Stimulated activated CD4-positive, alpha-beta T cell treated with anti-CD3 and anti-CD28 coated beads, Interleukin-4, amount 100 ng/mL, for 1 hour (primary cell): ENCODE results near the gene C5orf58.

Source experiments
- DNase-seq: peaks from one replicate; pipeline ENCODE4 v3.0.0-alpha.2; 2020

Gene C5orf58

GRCh38 chr5:170261528-170262043 is 28.8 kb downstream of the C5orf58 start:
- no peak for DNase-seq

DNA sequence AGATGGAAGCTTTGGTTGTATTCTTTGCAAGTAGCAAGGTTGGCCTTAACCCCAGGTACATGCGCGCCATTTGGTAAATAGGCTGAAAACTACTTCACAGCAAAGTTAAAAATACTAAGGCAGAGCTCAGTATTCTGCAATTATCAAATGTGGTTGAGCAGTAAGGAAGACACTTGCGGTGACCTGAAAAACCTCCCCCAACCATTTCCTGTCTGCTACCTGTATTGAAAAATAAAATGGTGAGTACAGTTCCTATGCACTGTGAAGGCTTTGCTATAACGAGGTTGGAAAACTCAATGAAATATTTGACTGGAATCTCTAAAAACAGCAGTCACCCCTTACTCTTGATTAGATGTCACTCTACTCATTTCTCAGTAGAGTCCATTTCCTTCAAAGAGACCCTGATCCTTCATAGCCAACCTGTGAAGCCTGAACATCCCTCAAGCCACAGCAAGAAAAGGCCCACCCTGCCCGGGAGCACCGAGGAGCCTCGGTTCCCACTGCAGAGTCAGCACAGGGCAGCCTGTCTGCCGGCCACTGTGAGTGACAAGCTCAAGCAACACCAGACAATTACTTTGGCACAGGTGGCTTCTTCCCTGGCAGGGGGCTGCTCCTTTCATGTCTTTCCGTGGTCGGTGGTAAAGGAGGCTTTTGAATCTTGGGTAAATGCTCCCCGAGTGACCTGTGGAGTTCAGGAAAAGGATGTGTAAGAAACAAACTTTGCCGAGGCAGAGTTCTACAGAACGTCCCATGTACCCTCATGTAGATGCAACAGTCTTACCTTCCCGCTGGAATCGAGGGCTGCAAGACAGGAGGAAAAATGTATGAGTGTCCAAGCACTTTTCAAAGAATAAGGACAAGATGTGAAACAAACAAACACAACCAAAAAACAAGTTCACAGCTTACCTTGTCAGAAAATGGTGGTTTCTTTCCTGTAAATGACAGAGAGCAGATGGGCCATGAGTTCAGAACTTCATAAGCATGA is 29.6 kb downstream of the C5orf58 start:
- no peak for DNase-seq

GRCh38 chr5:170263906-170264305 is 31.1 kb downstream of the C5orf58 start:
- DNase-seq, result no peak

DNA sequence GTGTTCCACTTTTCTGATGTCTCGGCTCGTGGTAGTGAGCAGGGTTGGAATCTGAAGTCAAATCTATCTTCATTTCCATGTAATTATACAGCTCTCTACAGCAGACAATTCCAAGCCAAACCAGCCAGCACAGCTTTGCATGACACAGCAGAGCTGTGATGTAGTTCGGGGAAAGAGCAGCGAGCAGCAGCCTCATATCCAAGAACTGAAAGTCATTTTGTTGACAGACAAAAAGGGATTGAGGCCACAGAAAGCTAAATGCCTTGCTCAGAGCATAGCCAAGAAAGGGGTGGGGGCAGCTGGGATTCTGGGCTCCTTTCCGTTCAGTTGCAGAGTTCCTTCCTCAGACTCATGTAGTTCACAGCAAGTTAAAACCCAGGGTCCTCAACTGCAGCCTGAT is 32.7 kb downstream of the C5orf58 start:
- DNase-seq, result no peak

DNA sequence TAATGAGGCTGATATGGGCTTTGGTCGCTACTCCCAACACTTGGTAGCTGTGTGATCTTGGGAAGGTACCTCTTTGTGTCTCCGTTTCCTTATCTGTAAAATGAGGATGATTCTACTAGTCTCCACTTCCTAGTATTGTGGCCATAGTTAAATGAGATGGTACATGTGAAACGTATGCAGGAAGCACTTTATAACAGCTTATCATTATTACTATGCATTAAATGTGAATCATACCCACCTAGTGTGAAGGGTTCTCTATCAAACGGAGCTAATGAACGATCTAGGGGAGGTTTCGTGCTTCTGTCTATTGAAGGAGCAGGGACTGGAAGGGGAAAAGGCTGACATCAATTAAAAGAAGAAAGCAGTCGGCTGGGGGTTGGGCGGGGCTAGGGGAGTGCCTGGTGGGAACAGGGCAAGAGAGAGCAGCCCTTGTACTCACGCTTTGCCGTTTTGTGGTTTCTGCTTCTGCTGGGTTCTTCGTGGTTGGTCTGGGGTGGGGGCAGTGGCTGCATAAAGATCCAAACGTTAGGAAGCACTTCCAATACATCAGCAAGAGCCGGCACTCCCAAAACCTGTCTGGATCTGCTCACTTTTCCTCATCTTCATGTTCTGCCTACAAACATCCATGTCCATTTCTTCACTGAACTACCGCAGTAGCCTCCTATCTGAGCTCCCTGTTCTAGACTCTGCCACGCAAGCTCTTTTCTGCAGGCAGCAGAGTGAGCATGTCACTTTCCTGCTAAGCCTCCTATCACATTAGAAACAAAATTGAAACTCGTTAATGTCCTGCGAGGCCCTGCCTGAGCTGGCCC is 34.0 kb downstream of the C5orf58 start:
- DNase-seq, result peak; percentile 67

GRCh38 chr5:170267431-170268152 is 34.8 kb downstream of the C5orf58 start:
- peak; percentile 81 for DNase-seq

GRCh38 chr5:170268153-170268689 is 35.4 kb downstream of the C5orf58 start:
- DNase-seq, result no peak

DNA sequence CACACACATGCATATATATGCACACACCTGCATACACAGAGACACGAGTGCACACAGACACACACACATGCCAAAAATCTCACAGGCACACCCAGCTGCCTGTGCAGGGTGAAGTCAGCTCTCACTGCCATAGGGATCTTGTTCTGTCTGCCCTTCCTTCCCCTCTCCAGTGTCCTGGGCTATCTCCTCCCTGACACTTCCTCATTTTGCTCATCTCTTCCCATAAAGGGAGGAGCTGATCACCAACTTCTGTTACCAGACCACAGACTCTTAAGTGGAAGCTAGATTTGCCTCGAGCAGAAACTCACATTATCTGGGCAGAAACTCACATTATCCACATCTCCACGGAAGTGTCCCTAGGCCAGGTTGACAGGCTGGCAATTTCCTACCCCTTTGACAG is 36.1 kb downstream of the C5orf58 start:
- no peak for DNase-seq

GRCh38 chr5:170269579-170269978 is 36.8 kb downstream of the C5orf58 start:
- DNase-seq, result peak; percentile 32

- no peak for DNase-seq
Observed at GRCh38 chr5:170270293-170271069, 37.7 kb downstream of the C5orf58 start.

- DNase-seq, result peak; percentile 64
Observed at GRCh38 chr5:170273968-170274710, 41.4 kb downstream of the C5orf58 start.

GRCh38 chr5:170275376-170275994 is 42.7 kb downstream of the C5orf58 start:
- no peak for DNase-seq

- no peak for DNase-seq
Observed at GRCh38 chr5:170276140-170276539, 43.4 kb downstream of the C5orf58 start.

DNA sequence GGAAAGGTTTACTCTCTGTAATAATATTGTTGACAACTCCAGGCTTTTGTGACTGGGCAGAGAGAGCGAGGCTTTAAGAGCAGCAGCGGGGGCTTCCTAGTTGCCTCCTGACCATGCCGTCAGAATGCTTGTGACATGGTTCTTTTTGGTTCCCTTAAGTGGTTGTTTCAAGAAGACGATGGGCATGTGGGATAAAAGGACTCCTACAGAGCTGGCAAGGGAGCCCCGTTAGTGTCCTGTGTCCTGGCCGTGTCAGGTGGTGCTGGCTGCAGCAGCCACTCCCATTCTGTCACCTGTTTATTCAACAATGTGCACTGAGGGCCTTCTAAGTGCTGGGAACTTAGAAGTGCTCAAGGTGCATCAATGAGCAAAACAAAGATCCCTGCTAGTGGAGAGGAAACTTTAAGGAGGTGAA is 45.1 kb downstream of the C5orf58 start:
- DNase-seq, result no peak

DNA sequence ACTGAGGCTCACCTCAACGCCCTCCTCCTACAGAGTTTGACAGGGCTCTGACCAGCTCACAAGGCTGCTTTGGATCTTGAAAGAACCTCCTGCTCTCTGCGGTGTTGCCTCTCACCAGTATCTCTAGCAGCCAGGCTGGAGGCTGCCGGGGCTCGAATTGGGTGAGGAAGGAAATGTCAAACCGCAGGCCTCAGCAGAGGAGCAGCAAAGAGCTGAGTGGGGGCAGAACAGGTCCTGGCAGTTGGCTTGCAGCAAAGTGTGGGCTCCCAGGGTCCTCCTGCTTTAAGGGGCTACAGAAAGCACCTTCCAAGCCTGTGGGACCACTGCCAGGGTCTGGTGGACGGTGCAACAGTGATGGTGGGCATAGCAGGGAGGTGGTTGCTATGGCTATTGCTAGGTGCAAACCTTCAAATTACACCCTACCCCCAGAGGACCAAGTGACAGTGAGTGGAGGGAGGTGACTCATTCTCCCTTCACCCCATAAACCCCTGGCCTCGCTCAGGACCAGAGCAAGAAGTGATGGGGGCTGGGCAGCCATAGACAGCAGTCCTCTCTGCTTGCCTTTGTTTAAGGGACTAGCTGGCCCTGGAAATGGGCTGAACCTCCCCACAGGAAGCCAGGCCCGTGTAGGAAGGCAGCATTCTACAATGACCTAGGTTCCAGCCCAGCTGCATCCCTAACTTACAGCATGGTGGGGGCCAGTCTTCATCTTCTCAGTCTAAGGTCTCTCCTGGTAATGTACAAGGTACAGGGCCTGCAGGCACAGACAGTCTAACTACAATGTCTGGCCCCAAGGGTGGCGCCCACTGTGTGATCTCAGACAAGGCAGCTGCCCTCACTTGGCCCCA is 46.0 kb downstream of the C5orf58 start:
- DNase-seq, result peak; percentile 74

- no peak for DNase-seq
Observed at GRCh38 chr5:170279459-170279817, 46.7 kb downstream of the C5orf58 start.

GRCh38 chr5:170280011-170280493 is 47.3 kb downstream of the C5orf58 start:
- no peak for DNase-seq

GRCh38 chr5:170283296-170283695 is 50.5 kb downstream of the C5orf58 start:
- no peak for DNase-seq

GRCh38 chr5:170284231-170284630 is 51.4 kb downstream of the C5orf58 start:
- no peak for DNase-seq
